ENCODE measurements around the gene AJUBA. TPM values are rescaled to one million over a fixed set of nuclear protein-coding genes. Genes with fewer than 3 reads are reported as not detected.
A peak's percentile ranks its signal among the peaks of the same experiment; 100 is the strongest.

AJUBA gene
- total RNA-seq, 4 donors from 2014 or later: 6.8 to 51.7 (median 27.1) TPM

DNA sequence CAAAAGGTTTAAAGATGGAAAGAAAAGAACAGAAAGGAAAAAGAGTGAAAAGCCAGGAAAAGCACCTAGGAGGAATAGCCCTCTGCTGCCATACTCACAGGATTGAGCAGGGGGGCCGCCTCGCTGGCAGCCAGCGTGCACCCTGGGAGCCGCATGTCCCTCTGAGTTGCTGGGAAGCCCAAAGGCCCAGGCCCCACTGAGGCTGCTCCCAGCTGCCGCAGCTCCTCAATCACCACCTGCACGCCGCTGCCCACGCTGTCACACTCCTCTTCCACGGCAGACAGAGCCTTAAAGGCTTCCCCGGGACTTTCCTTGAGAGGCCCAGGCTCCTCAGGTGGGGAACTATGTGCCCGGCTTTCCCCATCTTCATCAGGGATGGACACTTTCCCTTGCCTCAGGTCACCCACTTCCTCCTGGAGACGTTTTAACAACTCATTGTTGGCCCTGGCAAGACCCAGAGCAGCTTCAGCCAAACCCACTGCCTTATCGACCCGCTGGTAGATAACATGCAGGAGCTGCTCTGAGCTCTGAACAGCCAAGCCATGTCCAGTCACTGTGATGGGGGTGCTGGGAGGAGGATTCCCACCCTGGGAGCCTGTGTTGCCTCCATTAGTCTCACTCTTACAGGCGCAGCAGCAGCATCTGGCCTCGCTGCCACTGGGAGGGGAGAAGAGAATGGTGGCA is 16.1 kb upstream of the AJUBA start:
- intact Hi-C loops (cut with DNase I; ENCODE audit: low total_unique reads): no loop called here

GRCh38 chr14:22997676-22998323 is 15.4 kb upstream of the AJUBA start:
- Histone ChIP-seq H3K27me3 (no peaks in the 10 kb centered on the region), H3K36me3 (no peaks in the 10 kb centered on the region), H3K27ac (peak overlapping the region; percentile 72), H3K4me1 (peaks cover 5 to 9% of the 10 kb centered on the region in 2 donors), H3K9me3 (no peaks in the 10 kb centered on the region), H3K4me3 (no peak overlapping the region)
- no peak for DNase-seq
- TF ChIP-seq CTCF (IDR thresholded peaks at IDR 0.05) (no peak), POLR2A (IDR thresholded peaks at IDR 0.05) (no peak)
- intact Hi-C loops (cut with DNase I; ENCODE audit: low total_unique reads): no loop called here

More for the DNA sequence above, 16.1 kb upstream of the AJUBA start:
- Histone ChIP-seq H3K27me3 (no peaks in the 10 kb centered on the region), H3K4me3 (no peak overlapping the region), H3K9me3 (no peaks in the 10 kb centered on the region), H3K36me3 (no peaks in the 10 kb centered on the region), H3K27ac (peak overlapping the region; percentile 72), H3K4me1 (peaks cover 5 to 9% of the 10 kb centered on the region in 2 donors)
- DNase-seq: no peak
- TF ChIP-seq CTCF (IDR thresholded peaks at IDR 0.05) (no peak), POLR2A (IDR thresholded peaks at IDR 0.05) (no peak)

GRCh38 chr14:22996768-22997654 is 14.7 kb upstream of the AJUBA start:
- peak; percentile 57 to 71 for DNase-seq
- H3K27ac ChIP-seq: peak overlapping the region; percentile 72
- intact Hi-C loops (cut with DNase I; ENCODE audit: low total_unique reads): no loop called here
- no peak overlapping the region for H3K4me3 ChIP-seq
- H3K9me3 ChIP-seq: no peaks in the 10 kb centered on the region
- H3K36me3 ChIP-seq: no peaks in the 10 kb centered on the region
- TF ChIP-seq POLR2A (IDR thresholded peaks at IDR 0.05) (no peak), CTCF (IDR thresholded peaks at IDR 0.05) (no peak)
- H3K27me3 ChIP-seq: no peaks in the 10 kb centered on the region
- peaks cover 5 to 9% of the 10 kb centered on the region in 2 donors for H3K4me1 ChIP-seq

- peak overlapping the region; percentile 72 for H3K27ac ChIP-seq
- intact Hi-C loops (cut with DNase I; ENCODE audit: low total_unique reads): no loop called here
- no peak overlapping the region for H3K4me3 ChIP-seq
- no peaks in the 10 kb centered on the region for H3K9me3 ChIP-seq
- no peaks in the 10 kb centered on the region for H3K27me3 ChIP-seq
- no peak for DNase-seq
- H3K4me1 ChIP-seq: peaks cover 5 to 9% of the 10 kb centered on the region in 2 donors
- no peaks in the 10 kb centered on the region for H3K36me3 ChIP-seq
- TF ChIP-seq CTCF (IDR thresholded peaks at IDR 0.05) (no peak), POLR2A (IDR thresholded peaks at IDR 0.05) (no peak)
These were observed 13.7 kb upstream of the AJUBA start for GRCh38 chr14:22995889-22996625.
